Dendritic cell treated with granulocyte-macrophage colony-stimulating factor and Interleukin-4, amounts not matched to agents 40 ng/mL and 50 ng/mL, for 4 days (primary cell): ENCODE measurements around the gene CTDP1.
"Not testable (repeated sequence)": the region's sequence is repeated elsewhere in the genome, so short reads cannot be mapped to it uniquely, and the experiment has no call there.

ENCODE experiments used
- H3K27ac Mint-ChIP-seq: one replicate; pipeline ENCODE4 v1.8.0; 2022; ENCODE audit warnings: mild to moderate bottlenecking, mixed read lengths
- H3K27me3 Mint-ChIP-seq: one replicate; pipeline ENCODE4 v1.8.0; 2022; ENCODE audit warnings: mild to moderate bottlenecking, mixed read lengths
- H3K36me3 Mint-ChIP-seq: one replicate; pipeline ENCODE4 v1.8.0; 2022; ENCODE audit warnings: low read depth, mixed read lengths
- H3K4me1 Mint-ChIP-seq: one replicate; pipeline ENCODE4 v1.8.0; 2022; ENCODE audit warnings: low read depth, mixed read lengths
- H3K4me3 Mint-ChIP-seq: one replicate; pipeline ENCODE4 v1.8.0; 2022; ENCODE audit warnings: mild to moderate bottlenecking, moderate library complexity, mixed read lengths
- H3K9me3 Mint-ChIP-seq: one replicate; pipeline ENCODE4 v1.8.0; 2022; ENCODE audit warnings: mixed read lengths
- intact Hi-C: fragments of 100-400 bp; cut with micrococcal nuclease; formaldehyde crosslinking; loops from one replicate; pipeline ENCODE4 v1.15.0; 2022

The CTDP1 gene

DNA sequence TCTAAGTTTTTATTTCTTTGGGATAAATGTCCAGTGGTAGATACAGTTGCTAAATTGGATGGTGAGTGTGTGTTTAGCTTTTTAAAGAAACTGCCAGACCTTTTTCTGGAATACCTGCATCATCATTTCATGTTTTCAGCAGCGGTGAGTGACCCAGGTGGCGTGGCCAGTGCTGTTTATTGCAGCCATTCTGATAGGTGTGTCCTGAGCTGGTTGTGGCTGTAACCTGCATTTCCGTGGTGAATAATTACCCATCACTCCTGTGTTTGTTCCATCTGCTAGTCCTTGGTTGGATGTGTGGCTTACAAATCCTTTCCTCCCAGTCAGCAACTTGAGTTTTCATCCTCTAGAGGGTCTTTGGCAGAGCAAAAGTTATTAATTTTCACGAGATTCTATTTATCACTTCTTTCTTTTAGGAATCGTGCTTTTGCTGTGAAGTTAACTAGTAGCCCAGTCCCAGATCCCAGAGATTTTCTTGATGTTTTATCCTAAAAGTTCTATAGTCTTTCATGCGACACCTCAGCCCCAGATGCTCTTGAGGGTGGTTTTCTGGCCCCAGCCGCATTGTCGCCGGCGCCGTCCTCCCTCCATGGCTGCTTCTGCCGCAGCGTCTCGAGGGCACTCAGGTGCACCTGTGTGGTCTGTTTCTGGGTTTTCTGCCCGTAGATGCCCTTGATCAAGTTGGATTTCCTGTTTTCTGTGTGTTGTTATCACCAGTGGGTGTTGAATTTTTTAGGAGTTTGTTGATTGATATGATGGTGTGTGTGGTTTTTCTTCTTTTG, 44.9 kb downstream of the CTDP1 start:
- H3K4me1 Mint-ChIP-seq, result no peaks in the 10 kb centered on the region
- H3K9me3 Mint-ChIP-seq, result peaks cover 47% of the 10 kb centered on the region
- intact Hi-C loops, result no loop called here
- no peak overlapping the region for H3K4me3 Mint-ChIP-seq
- H3K36me3 Mint-ChIP-seq, result peaks cover 100% of the 10 kb centered on the region
- H3K27ac Mint-ChIP-seq, result no peak overlapping the region
- H3K27me3 Mint-ChIP-seq, result no peaks in the 10 kb centered on the region

DNA sequence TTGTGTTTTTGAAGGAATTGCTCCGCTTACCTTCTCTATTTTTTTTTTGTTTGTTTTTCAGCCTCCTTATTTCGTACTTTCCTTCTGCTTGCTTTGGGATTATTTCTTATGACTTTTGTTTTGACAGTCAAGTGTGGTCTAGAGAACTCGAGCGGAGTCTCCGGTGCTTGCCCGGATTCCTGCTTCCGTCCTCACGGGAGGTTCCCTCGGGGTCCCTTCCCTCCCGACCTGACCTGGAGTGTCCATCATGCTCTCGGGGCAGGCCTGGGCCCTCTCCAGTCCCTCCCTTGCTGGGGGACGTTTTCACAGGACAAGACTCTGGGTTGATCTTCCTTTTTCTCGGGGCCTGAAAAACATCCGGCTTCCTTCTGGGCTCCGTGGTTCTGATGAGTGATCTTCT, 45.9 kb downstream of the CTDP1 start:
- Mint-ChIP-seq H3K9me3 (peaks cover 55% of the 10 kb centered on the region), H3K36me3 (peaks cover 100% of the 10 kb centered on the region), H3K4me1 (no peaks in the 10 kb centered on the region), H3K27ac (no peak overlapping the region), H3K27me3 (no peaks in the 10 kb centered on the region), H3K4me3 (no peak overlapping the region)
- intact Hi-C loops, result no loop called here

DNA sequence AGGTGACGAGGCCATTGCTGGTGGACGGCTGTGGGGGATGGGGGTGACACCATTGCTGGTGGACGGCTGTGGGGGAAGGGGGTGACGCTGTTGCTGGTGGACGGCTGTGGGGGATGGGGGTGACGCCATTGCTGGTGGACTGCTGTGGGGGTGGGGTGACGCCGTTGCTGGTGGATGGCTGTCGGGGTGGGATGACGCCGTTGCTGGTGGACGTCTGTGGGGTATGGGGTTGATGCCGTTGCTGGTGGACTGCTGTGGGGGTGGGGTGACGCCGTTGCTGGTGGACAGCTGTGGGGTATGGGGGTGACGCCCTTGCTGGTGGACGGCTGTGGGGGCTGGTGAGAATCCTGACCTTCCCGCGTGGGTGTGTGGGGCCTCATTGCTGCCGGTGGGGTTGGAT, 47.1 kb downstream of the CTDP1 start:
- intact Hi-C loops, result no loop called here

GRCh38 chr18:79727211-79727610, 47.6 kb downstream of the CTDP1 start:
- no peaks in the 10 kb centered on the region for H3K4me1 Mint-ChIP-seq
- H3K27ac Mint-ChIP-seq, result no peak overlapping the region
- no peak overlapping the region for H3K4me3 Mint-ChIP-seq
- H3K9me3 Mint-ChIP-seq, result peaks cover 72% of the 10 kb centered on the region
- intact Hi-C loops, result no loop called here
- peaks cover 100% of the 10 kb centered on the region for H3K36me3 Mint-ChIP-seq
- H3K27me3 Mint-ChIP-seq, result no peaks in the 10 kb centered on the region

More for the DNA sequence above, 47.1 kb downstream of the CTDP1 start:
- Mint-ChIP-seq H3K27ac (no peak overlapping the region), H3K9me3 (peaks cover 68% of the 10 kb centered on the region), H3K4me1 (no peaks in the 10 kb centered on the region), H3K36me3 (peaks cover 100% of the 10 kb centered on the region), H3K4me3 (no peak overlapping the region), H3K27me3 (no peaks in the 10 kb centered on the region)

GRCh38 chr18:79728931-79729586, 49.5 kb downstream of the CTDP1 start:
- intact Hi-C loops, result no loop called here
- Mint-ChIP-seq H3K9me3 (peaks cover 88% of the 10 kb centered on the region), H3K4me3 (no peak overlapping the region), H3K27me3 (no peaks in the 10 kb centered on the region), H3K36me3 (peaks cover 99% of the 10 kb centered on the region), H3K27ac (no peak overlapping the region), H3K4me1 (no peaks in the 10 kb centered on the region)

- intact Hi-C loops, result no loop called here
- Mint-ChIP-seq H3K4me1 (no peaks in the 10 kb centered on the region), H3K9me3 (peaks cover 94% of the 10 kb centered on the region), H3K27ac (no peak overlapping the region), H3K27me3 (no peaks in the 10 kb centered on the region), H3K36me3 (peaks cover 99% of the 10 kb centered on the region), H3K4me3 (no peak overlapping the region)
Measured at GRCh38 chr18:79729611-79730010, 50.0 kb downstream of the CTDP1 start.

- intact Hi-C loops, result no loop called here
- Mint-ChIP-seq H3K4me1 (no peaks in the 10 kb centered on the region), H3K4me3 (no peak overlapping the region), H3K36me3 (peaks cover 99% of the 10 kb centered on the region), H3K27ac (no peak overlapping the region), H3K9me3 (peaks cover 96% of the 10 kb centered on the region), H3K27me3 (no peaks in the 10 kb centered on the region)
Measured at GRCh38 chr18:79730804-79731203, 51.2 kb downstream of the CTDP1 start.

DNA sequence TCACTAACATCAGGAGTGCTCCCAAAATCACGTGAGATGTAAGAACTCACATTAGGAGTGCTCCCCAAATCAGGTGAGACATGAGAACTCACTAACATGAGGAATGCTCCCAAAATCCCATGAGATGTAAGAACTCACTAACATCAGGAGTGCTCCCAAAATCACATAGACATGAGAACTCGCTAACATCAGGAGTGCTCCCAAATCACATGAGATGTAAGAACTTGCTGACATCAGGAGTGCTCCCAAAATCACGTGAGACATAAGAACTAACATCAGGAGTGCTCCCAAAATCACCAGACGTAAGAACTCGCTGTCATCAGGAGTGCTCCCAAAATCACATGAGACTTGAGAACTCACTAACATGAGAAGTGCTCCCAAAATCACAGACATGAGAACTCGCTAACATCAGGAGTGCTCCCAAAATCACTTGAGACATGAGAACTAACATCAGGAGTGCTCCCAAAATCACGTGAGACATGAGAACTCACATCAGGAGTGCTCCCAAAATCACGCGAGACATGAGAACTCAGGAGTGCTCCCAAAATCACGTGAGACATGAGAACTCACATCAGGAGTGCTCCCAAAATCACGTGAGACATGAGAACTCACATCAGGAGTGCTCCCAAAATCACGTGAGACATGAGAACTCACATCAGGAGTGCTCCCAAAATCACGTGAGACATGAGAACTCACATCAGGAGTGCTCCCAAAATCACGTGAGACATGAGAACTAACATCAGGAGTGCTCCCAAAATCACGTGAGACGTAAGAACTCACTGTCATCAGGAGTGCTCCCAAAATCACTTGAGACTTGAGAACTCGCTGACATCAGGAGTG, 52.5 kb downstream of the CTDP1 start:
- H3K27me3 Mint-ChIP-seq, H3K27ac Mint-ChIP-seq, intact Hi-C loops, H3K4me3 Mint-ChIP-seq, H3K4me1 Mint-ChIP-seq: not testable (repeated sequence)
- Mint-ChIP-seq H3K36me3 (peaks cover 99% of the 10 kb centered on the region), H3K9me3 (peaks cover 96% of the 10 kb centered on the region)

- Mint-ChIP-seq H3K4me1 (no peaks in the 10 kb centered on the region), H3K4me3 (no peak overlapping the region), H3K27me3 (no peaks in the 10 kb centered on the region), H3K36me3 (peaks cover 99% of the 10 kb centered on the region), H3K27ac (no peak overlapping the region), H3K9me3 (peaks cover 96% of the 10 kb centered on the region)
- intact Hi-C loops, result no loop called here
Measured at GRCh38 chr18:79732721-79733025, 53.1 kb downstream of the CTDP1 start.

DNA sequence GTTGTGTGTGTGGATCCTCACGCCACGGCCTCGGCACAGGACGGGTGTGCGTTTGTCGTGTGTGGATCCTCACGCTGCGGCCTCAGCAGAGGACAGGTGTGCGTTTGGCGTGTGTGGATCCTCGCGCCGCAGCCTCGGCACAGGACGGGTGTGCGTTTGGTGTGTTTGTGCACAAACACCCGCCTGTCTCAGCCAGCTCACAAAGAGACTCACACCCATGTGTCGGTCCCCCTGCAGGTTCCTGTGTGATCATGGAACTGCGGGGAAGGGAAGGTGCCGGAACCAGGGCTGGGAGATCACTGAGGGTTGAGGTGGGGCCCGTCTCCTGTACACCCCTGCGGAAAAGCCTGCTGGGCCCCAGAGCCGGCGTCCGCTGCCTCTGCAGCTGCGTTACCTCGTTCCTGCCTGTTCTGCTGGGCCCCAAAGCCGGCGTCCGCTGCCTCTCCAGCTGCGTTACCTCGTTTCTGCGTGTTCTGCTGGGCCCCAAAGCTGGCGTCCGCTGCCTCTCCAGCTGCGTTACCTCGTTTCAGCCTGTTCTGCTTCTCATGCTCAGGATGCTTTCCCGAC, 53.6 kb downstream of the CTDP1 start:
- H3K9me3 Mint-ChIP-seq, result peaks cover 96% of the 10 kb centered on the region
- H3K27me3 Mint-ChIP-seq, result no peaks in the 10 kb centered on the region
- H3K4me1 Mint-ChIP-seq, result no peaks in the 10 kb centered on the region
- H3K27ac Mint-ChIP-seq, result no peak overlapping the region
- no peak overlapping the region for H3K4me3 Mint-ChIP-seq
- intact Hi-C loops, result no loop called here
- H3K36me3 Mint-ChIP-seq, result peaks cover 99% of the 10 kb centered on the region

- intact Hi-C loops, result no loop called here
- no peaks in the 10 kb centered on the region for H3K4me1 Mint-ChIP-seq
- no peak overlapping the region for H3K27ac Mint-ChIP-seq
- no peaks in the 10 kb centered on the region for H3K27me3 Mint-ChIP-seq
- peaks cover 96% of the 10 kb centered on the region for H3K9me3 Mint-ChIP-seq
- H3K4me3 Mint-ChIP-seq, result no peak overlapping the region
- H3K36me3 Mint-ChIP-seq, result peaks cover 99% of the 10 kb centered on the region
Measured at GRCh38 chr18:79733986-79734770, 54.6 kb downstream of the CTDP1 start.

DNA sequence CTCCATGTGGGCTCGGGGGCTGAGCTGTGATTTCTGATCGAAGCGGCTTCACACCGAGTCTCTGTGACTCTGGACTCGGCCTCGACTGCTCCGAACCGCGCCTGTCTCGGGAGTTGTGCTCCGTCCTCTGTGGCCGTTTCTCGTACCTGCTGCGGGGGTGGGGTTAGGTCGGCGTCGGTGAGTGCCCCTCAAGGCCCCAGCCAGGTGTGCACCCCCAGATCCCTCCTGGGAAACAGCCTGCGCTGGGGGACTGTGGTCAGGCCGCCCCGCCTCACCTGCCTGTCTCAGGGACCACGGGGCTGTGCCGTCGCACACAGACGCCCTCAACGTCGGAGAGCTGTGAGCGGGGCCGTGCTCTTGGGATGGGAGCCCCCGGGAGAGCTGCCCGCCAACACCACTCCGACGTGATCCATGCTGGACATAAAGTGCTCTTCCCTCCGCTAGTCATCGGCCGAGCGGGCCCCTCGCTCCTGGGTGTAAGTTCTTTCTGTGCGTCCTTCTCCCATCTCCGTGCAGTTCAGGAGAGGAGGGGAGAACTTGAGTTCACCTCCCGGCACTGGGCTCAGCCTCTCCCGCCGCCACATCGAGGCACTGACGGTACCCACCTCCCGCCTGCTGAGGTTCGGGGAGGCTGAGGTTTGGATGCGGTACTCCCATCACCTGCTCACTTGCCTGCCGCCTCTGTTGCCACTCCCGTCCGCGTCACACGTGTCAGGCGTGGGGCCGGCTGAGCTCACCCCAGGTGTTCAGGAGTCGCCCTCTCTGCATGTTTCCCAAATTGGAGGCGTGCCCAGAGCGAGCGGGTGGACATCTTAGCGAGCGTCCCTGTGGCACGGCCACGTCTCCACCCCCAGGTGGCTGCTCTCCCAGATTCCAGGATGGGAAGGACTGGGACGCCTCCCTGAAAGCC, 55.7 kb downstream of the CTDP1 start:
- H3K36me3 Mint-ChIP-seq, result peaks cover 99% of the 10 kb centered on the region

GRCh38 chr18:79736230-79736629, 56.6 kb downstream of the CTDP1 start:
- peaks cover 99% of the 10 kb centered on the region for H3K36me3 Mint-ChIP-seq
- no peak overlapping the region for H3K27ac Mint-ChIP-seq
- peaks cover 87% of the 10 kb centered on the region for H3K9me3 Mint-ChIP-seq
- H3K4me1 Mint-ChIP-seq, result no peaks in the 10 kb centered on the region
- H3K4me3 Mint-ChIP-seq, result no peak overlapping the region
- intact Hi-C loops, result no loop called here
- H3K27me3 Mint-ChIP-seq, result no peaks in the 10 kb centered on the region

More for the DNA sequence above, 55.7 kb downstream of the CTDP1 start:
- no peak overlapping the region for H3K27ac Mint-ChIP-seq
- no peaks in the 10 kb centered on the region for H3K27me3 Mint-ChIP-seq
- H3K4me1 Mint-ChIP-seq, result no peaks in the 10 kb centered on the region
- intact Hi-C loops, result no loop called here
- H3K9me3 Mint-ChIP-seq, result peaks cover 87% of the 10 kb centered on the region
- H3K4me3 Mint-ChIP-seq, result no peak overlapping the region
